ENCODE data around the gene CLIP2.
"Not testable (repeated sequence)": the region's sequence is repeated elsewhere in the genome, so short reads cannot be mapped to it uniquely, and the experiment has no call there.

CLIP2 gene

GRCh38 chr7:74338366-74339108, 49.3 kb downstream of the CLIP2 start:
- no peak for DNase-seq

GRCh38 chr7:74339648-74340047, 50.4 kb downstream of the CLIP2 start:
- DNase-seq = not testable (repeated sequence)

- DNase-seq = no peak
These were observed 54.3 kb downstream of the CLIP2 start for GRCh38 chr7:74343281-74344131.

GRCh38 chr7:74344132-74344496, 54.9 kb downstream of the CLIP2 start:
- DNase-seq = no peak

GRCh38 chr7:74344786-74345185, 55.6 kb downstream of the CLIP2 start:
- DNase-seq = no peak

GRCh38 chr7:74345970-74346369, 56.8 kb downstream of the CLIP2 start:
- DNase-seq = no peak

- no peak for DNase-seq
These were observed 60.4 kb downstream of the CLIP2 start for GRCh38 chr7:74349621-74350020.

GRCh38 chr7:74350751-74351150, 61.5 kb downstream of the CLIP2 start:
- DNase-seq = no peak

GRCh38 chr7:74351836-74352235, 62.6 kb downstream of the CLIP2 start:
- no peak for DNase-seq

GRCh38 chr7:74352551-74353138, 63.4 kb downstream of the CLIP2 start:
- DNase-seq = not testable (repeated sequence)

GRCh38 chr7:74354009-74354408, 64.8 kb downstream of the CLIP2 start:
- no peak for DNase-seq

GRCh38 chr7:74355091-74355490, 65.9 kb downstream of the CLIP2 start:
- no peak for DNase-seq

GRCh38 chr7:74356589-74357315, 67.5 kb downstream of the CLIP2 start:
- DNase-seq = no peak

- no peak for DNase-seq
These were observed 70.8 kb downstream of the CLIP2 start for GRCh38 chr7:74360008-74360407.

GRCh38 chr7:74362266-74362665, 73.1 kb downstream of the CLIP2 start:
- DNase-seq = no peak

GRCh38 chr7:74364061-74364460, 74.9 kb downstream of the CLIP2 start:
- DNase-seq = no peak

- no peak for DNase-seq
These were observed 76.3 kb downstream of the CLIP2 start for GRCh38 chr7:74365322-74366022.

GRCh38 chr7:74371381-74372341, 82.5 kb downstream of the CLIP2 start:
- DNase-seq = no peak

GRCh38 chr7:74372511-74373111, 83.4 kb downstream of the CLIP2 start:
- no peak for DNase-seq

- no peak for DNase-seq
These were observed 84.3 kb downstream of the CLIP2 start for GRCh38 chr7:74373536-74373935.

- DNase-seq = no peak
These were observed 86.6 kb downstream of the CLIP2 start for GRCh38 chr7:74375726-74376220.
